Upper lobe of left lung (tissue), 4 donors: ENCODE measurements around the gene FAM13A.

Experiments
- POLR2A ChIP-seq, 4 donors: fragments of 450-650 bp; IDR thresholded peaks; one replicate each; pipeline ENCODE4 v1.5.1; 2016 to 2017; ENCODE audit warnings: antibody characterized with exemption in 4 of 4, mild to moderate bottlenecking in 2 of 4
- TF ChIP-seq, protein P1 (sequence below), 6 experiments: fragments of 450-650 bp in 4 of 6; fragments of 200-600 bp in 2 of 6; sonication (generic) in 2 of 6; IDR thresholded peaks; one replicate each; pipeline ENCODE4 v1.5.1; 2016 to 2019; ENCODE audit warnings: antibody characterized with exemption in 6 of 6

DNA sequence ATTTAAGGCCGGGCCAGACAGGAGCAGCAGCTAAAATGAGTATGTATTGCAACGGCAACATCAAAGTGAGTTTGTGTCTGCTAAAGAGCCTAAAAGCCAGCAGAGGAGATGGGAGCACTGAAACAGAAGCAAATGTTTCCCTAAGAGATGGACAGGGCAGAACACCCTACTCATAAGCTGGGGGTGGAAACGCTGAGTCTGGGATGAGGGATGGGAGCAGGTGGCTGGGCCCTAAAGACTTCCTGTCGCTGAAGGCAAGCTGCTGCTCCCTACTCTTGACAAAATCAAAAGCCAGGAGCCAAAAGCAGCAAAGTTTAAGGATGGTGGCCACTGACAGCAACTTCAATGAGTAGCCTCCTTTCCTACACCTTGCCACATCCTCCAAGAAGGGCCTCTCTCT, 318.8 kb downstream of the FAM13A start:
- no peak for TF ChIP-seq POLR2A (IDR thresholded peaks at IDR 0.05)
- TF ChIP-seq, protein P1, sequence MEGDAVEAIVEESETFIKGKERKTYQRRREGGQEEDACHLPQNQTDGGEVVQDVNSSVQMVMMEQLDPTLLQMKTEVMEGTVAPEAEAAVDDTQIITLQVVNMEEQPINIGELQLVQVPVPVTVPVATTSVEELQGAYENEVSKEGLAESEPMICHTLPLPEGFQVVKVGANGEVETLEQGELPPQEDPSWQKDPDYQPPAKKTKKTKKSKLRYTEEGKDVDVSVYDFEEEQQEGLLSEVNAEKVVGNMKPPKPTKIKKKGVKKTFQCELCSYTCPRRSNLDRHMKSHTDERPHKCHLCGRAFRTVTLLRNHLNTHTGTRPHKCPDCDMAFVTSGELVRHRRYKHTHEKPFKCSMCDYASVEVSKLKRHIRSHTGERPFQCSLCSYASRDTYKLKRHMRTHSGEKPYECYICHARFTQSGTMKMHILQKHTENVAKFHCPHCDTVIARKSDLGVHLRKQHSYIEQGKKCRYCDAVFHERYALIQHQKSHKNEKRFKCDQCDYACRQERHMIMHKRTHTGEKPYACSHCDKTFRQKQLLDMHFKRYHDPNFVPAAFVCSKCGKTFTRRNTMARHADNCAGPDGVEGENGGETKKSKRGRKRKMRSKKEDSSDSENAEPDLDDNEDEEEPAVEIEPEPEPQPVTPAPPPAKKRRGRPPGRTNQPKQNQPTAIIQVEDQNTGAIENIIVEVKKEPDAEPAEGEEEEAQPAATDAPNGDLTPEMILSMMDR (IDR thresholded peaks at IDR 0.05) = no peak
